HepG2 (cell line): Measurements from ENCODE around the gene FYB2. TPM values are rescaled to one million over a fixed set of nuclear protein-coding genes. Genes with fewer than 3 reads are reported as not detected.

Experiments
- ATAC-seq: fragments of 200-7000 bp; cut with Tn5 transposase; 3 replicates; pipeline ENCODE4 v1.9.1; 2020; ENCODE audit warnings: mild to moderate bottlenecking, moderate library complexity
- BruUV-seq: library from RNA; stranded (reverse); fragments of 400-500 nt; replicated peaks from 2 replicates; lab custom pipeline; 2021; lab: Mats Ljungman, UMichigan
- CTCF ChIA-PET: fragments of 300-600 bp; formaldehyde crosslinking; extraction: SDS; loops from one replicate; lab custom pipeline; 2021; ENCODE audit warnings: low total read pairs, inconsistent platforms, low intra/inter-chr PET ratio; lab: Yijun Ruan, JAX
- POLR2A ChIA-PET: fragments of 350-600 bp; sonication (Branson Sonifier 250); formaldehyde crosslinking; loops from one replicate; lab custom pipeline; 2020; ENCODE audit warnings: antibody characterized with exemption, inconsistent platforms; lab: Yijun Ruan, JAX
- DNase-seq: peaks from one replicate; pipeline ENCODE4 v3.0.0-alpha.2; 2015; ENCODE audit warnings: low spot score
- FAIRE-seq: peaks from 3 replicates; lab custom pipeline; 2011; peaks lifted over from hg19 to GRCh38; lab: Jason Lieb, UNC
- H2AFZ ChIP-seq: one replicate; pipeline ENCODE4 v1.6.1; 2011; ENCODE audit warnings: low read length, inconsistent platforms
- H3K27ac ChIP-seq: fragments of 300-600 bp; 3 replicates; pipeline ENCODE4 v1.8.0; 2011; ENCODE audit warnings: mixed run types, mild to moderate bottlenecking, mixed read lengths, low read length, inconsistent platforms; ENCODE audit not compliant: insufficient read depth; ENCODE audit errors: extremely low read length
- H3K27me3 ChIP-seq, 2 experiments: fragments of 200-600 bp in 1 of 2; 2 replicates in 1 of 2; 3 replicates in 1 of 2; pipeline versions ENCODE4 v1.6.0 to v1.8.0; 2011; ENCODE audit warnings: low read length in 2 of 2, mild to moderate bottlenecking in 2 of 2, moderate library complexity in 2 of 2, inconsistent platforms in 1 of 2; ENCODE audit not compliant: insufficient read depth in 2 of 2, control insufficient read depth in 1 of 2
- H3K36me3 ChIP-seq, 2 experiments: fragments of 200-600 bp in 1 of 2; replicated peaks in 1 of 2; 2 replicates in 1 of 2; 3 replicates in 1 of 2; pipeline versions ENCODE4 v1.5.1 to v1.8.0; 2011; ENCODE audit warnings: low read length in 2 of 2, inconsistent platforms in 1 of 2; ENCODE audit not compliant: insufficient read depth in 2 of 2, control insufficient read depth in 1 of 2
- H3K4me1 ChIP-seq: 2 replicates; pipeline ENCODE4 v1.5.1; 2012; ENCODE audit warnings: low read length, inconsistent platforms; ENCODE audit not compliant: insufficient read depth
- H3K4me2 ChIP-seq: 2 replicates; pipeline ENCODE4 v1.6.0; 2011; ENCODE audit warnings: low read depth, low read length, inconsistent platforms
- H3K4me3 ChIP-seq, 3 experiments: fragments of 200-600 bp in 1 of 3; sonication (generic), shearing (Covaris generic) in 1 of 3; replicated peaks in 1 of 3; 2 replicates each; pipeline ENCODE4 v1.5.1; 2011 to 2016; ENCODE audit warnings: low read length in 3 of 3, inconsistent platforms in 2 of 3, low read depth in 2 of 3, mild to moderate bottlenecking in 2 of 3, control low read depth in 1 of 3, mixed read lengths in 1 of 3; ENCODE audit not compliant: insufficient read depth in 1 of 3
- H3K79me2 ChIP-seq: one replicate; pipeline ENCODE4 v1.6.1; 2011; ENCODE audit warnings: low read length, inconsistent platforms; ENCODE audit not compliant: insufficient read depth
- H3K9ac ChIP-seq: 2 replicates; pipeline ENCODE4 v1.6.0; 2011; ENCODE audit warnings: mild to moderate bottlenecking, low read depth, low read length, inconsistent platforms; ENCODE audit not compliant: insufficient read depth
- H3K9me3 ChIP-seq: 2 replicates; pipeline ENCODE4 v1.5.1; 2012; ENCODE audit warnings: mild to moderate bottlenecking, low read length
- H4K20me1 ChIP-seq: 2 replicates; pipeline ENCODE4 v1.6.0; 2011; ENCODE audit warnings: inconsistent platforms, mild to moderate bottlenecking, low read length, moderate library complexity; ENCODE audit not compliant: insufficient read depth
- AHR ChIP-seq: IDR thresholded peaks from 2 replicates; pipeline ENCODE4 v1.6.1; 2018; ENCODE audit warnings: missing genetic modification reagents, missing compliant biosample characterization
- ELF4 ChIP-seq: sonication (generic); formaldehyde crosslinking; IDR thresholded peaks from 2 replicates; pipeline ENCODE4 v1.5.0; 2020; ENCODE audit warnings: missing genetic modification reagents, mild to moderate bottlenecking, moderate library complexity, borderline replicate concordance
- THAP11 ChIP-seq: IDR thresholded peaks from 2 replicates; pipeline ENCODE4 v1.6.1; 2016; ENCODE audit warnings: missing biosample characterization, missing genetic modification reagents
- ZFP82 ChIP-seq: sonication (generic); formaldehyde crosslinking; IDR thresholded peaks from 2 replicates; pipeline ENCODE4 v1.5.1; 2020; ENCODE audit warnings: mild to moderate bottlenecking, missing genetic modification reagents, borderline replicate concordance
- ZNF432 ChIP-seq: sonication (generic); formaldehyde crosslinking; IDR thresholded peaks from 2 replicates; pipeline ENCODE4 v1.5.0; 2020; ENCODE audit warnings: missing genetic modification reagents, mild to moderate bottlenecking, borderline replicate concordance
- ZNF713 ChIP-seq: sonication (generic); formaldehyde crosslinking; IDR thresholded peaks from 2 replicates; pipeline ENCODE4 v1.4.0; 2020; ENCODE audit warnings: mild to moderate bottlenecking, missing genetic modification reagents
- WGBS: methylation state at CpG from one replicate; pipeline ENCODE4 v1.1.6; 2017; ENCODE audit warnings: low lambda C conversion rate; 5-methylcytosine and 5-hydroxymethylcytosine counted together
- in situ Hi-C: cut with HindIII; loops from 2 replicates; pipeline ENCODE4 v1.10.0; 2017; ENCODE audit warnings: low pct_unique_long_range_greater_than_20kb; ENCODE audit not compliant: extremely low pct_ligation_motif_present
- intact Hi-C: fragments of 100-400 bp; cut with micrococcal nuclease; formaldehyde crosslinking; loops from one replicate; pipeline ENCODE4 v1.10.0; 2022; ENCODE audit not compliant: unreplicated experiment
- polyA plus RNA-seq, 8 experiments: library from polyadenylated mRNA; depleted of rRNA in 3 of 8; stranded (reverse) in 7 of 8; unstranded in 1 of 8; fragments of >200 nt; fragmentation: Illumina TruSeq in 4 of 8; extraction: Trizol in 4 of 8; gene quantifications; 2 replicates each; pipeline versions ENCODE4 v1.2.1 to v1.2.3, GENCODE V29; 2011 to 2016; ENCODE audit warnings: low read depth in 4 of 8, missing spikeins in 1 of 8, mixed read lengths in 1 of 8; ENCODE audit not compliant: insufficient read depth in 1 of 8
- total RNA-seq, 5 experiments: library from RNA; depleted of rRNA; stranded (reverse); fragments of >200 nt; fragmentation: Illumina TruSeq; extraction: Trizol; gene quantifications; 2 replicates each; pipeline ENCODE4 v1.2.3, GENCODE V29; 2016; ENCODE audit warnings: low read depth in 1 of 5

The FYB2 gene
- total and polyA plus RNA-seq, 2 of the 13 experiments (the other 11 are each of a cell fraction or from before 2014, with no cell fraction given), result 1.2 to 2.7 TPM

DNA sequence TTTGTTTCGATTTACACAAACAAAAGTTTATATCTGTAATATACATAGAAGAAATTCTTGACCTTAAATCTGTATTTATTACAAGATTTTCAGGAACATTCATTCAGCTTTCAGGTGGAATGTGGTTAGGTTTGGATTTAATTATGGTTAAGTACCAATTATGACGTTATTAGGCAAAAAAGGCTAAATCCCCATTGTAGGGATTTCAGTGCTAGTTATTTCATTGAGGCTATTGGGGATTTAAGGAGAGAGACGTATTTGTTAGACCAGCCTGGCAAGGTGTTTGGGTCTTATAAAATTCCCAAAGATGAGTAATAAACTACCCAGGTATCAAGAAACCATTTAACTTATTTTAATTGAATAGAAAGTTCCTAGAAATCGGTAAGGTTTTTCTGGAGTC lies 148.1 kb downstream of the FYB2 start:
- Histone ChIP-seq H3K4me3 (no peak overlapping the region), H3K9ac (no peak overlapping the region), H4K20me1 (no peaks in the 10 kb centered on the region), H3K4me2 (no peak overlapping the region), H3K27me3 (no peaks in the 10 kb centered on the region), H3K9me3 (no peaks in the 10 kb centered on the region), H3K4me1 (peaks cover 10% of the 10 kb centered on the region; the same call in 1 of the 2 replicates), H2AFZ (no peak overlapping the region), H3K36me3 (peaks cover 0 to 2% of the 10 kb centered on the region in 2 experiments; a peak in 2 of 5 replicates), H3K79me2 (peaks cover 44% of the 10 kb centered on the region), H3K27ac (no peak overlapping the region)
- ChIA-PET POLR2A (no interaction called here), CTCF (no interaction called here)
- DNase-seq (no peak), FAIRE-seq (no peak), ATAC-seq (no peak)
- 96% methylated on average over 4 of the region's 4 CpGs for WGBS
- intact Hi-C loops (no loop called here), in situ Hi-C loops (no loop called here)
- TF ChIP-seq ELF4 (CRISPR knock-in tag), result no peak
- BruUV-seq, result no TSS peak

DNA sequence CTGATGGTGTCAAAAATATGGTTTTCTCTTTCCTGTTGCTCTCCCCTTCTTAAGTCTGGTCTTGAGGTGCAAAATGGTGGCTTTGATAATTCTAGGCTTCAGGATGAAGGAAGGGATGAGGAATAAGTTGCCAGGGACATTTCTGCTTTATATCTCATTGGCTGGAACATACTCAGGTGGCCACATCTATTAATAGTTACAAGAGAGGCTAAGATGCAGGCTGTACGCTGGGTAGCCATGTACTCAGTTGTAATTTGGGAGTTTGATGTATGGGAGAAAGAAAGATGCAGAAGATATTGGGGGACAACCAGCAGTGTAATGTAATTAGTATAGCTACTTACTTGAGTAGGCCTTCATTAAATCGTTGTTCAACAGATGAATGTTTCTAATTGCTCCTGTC lies 148.9 kb downstream of the FYB2 start:
- DNase-seq, result no peak

More for the DNA sequence above, 148.9 kb downstream of the FYB2 start:
- Histone ChIP-seq H3K36me3 (no peaks in the 10 kb centered on the region; a peak in 1 of 5 replicates), H3K4me3 (no peak overlapping the region), H3K79me2 (peaks cover 48% of the 10 kb centered on the region), H2AFZ (no peak overlapping the region), H3K27me3 (no peaks in the 10 kb centered on the region), H3K27ac (no peak overlapping the region), H3K4me1 (peaks cover 10% of the 10 kb centered on the region; the same call in 1 of the 2 replicates), H4K20me1 (peaks cover 4% of the 10 kb centered on the region; the same call in 1 of the 2 replicates), H3K9ac (no peak overlapping the region), H3K4me2 (no peak overlapping the region), H3K9me3 (no peaks in the 10 kb centered on the region)
- 66% methylated on average over 2 of the region's 2 CpGs for WGBS
- ATAC-seq (no peak), FAIRE-seq (no peak)
- POLR2A ChIA-PET, result no interaction called here
- intact Hi-C loops, result no loop called here
- CTCF ChIA-PET, result no interaction called here
- TF ChIP-seq THAP11 (CRISPR knock-in tag) (no peak), ZFP82 (CRISPR knock-in tag) (no peak), AHR (CRISPR knock-in tag) (no peak), ZNF713 (no peak), ZNF432 (no peak)
- in situ Hi-C loops, result no loop called here
- BruUV-seq, result no TSS peak

Other genes with a start within 250 kb of the FYB2 start
- gene PLPP3, start 239.8 kb downstream of the FYB2 start, total RNA-seq (2016; rRNA removed; fragmentation: Illumina TruSeq; extraction: Trizol), result 33.9 and 65.8 TPM in 2 replicates
- gene PLPP3, start 239.8 kb downstream of the FYB2 start, polyA plus RNA-seq (2011; rRNA removed), result 49.7 and 51.9 TPM in 2 replicates
- 6.0 and 8.6 TPM in 2 replicates for gene PRKAA2, start 174.1 kb downstream of the FYB2 start, total RNA-seq (2016; rRNA removed; fragmentation: Illumina TruSeq; extraction: Trizol)
- gene PRKAA2, start 174.1 kb downstream of the FYB2 start, polyA plus RNA-seq (2011; rRNA removed), result 5.6 and 7.5 TPM in 2 replicates
- 8.6 and 15.0 TPM in 2 replicates for gene C8A, start 35.4 kb upstream of the FYB2 start, total RNA-seq (2016; rRNA removed; fragmentation: Illumina TruSeq; extraction: Trizol)
- gene C8A, start 35.4 kb upstream of the FYB2 start, polyA plus RNA-seq (2011; rRNA removed), result 10.5 and 13.9 TPM in 2 replicates
- gene C8B, start 146.6 kb upstream of the FYB2 start, total RNA-seq (2016; rRNA removed; fragmentation: Illumina TruSeq; extraction: Trizol), result 3.3 and 8.4 TPM in 2 replicates
- 11.3 and 21.1 TPM in 2 replicates for gene C8B, start 146.6 kb upstream of the FYB2 start, polyA plus RNA-seq (2011; rRNA removed)